Upper lobe of left lung (tissue), 4 donors: ENCODE data around the gene RSPRY1.
"Not testable (repeated sequence)": the region's sequence is repeated elsewhere in the genome, so short reads cannot be mapped to it uniquely, and the experiment has no call there.

ENCODE experiments used
- EP300 ChIP-seq, 4 donors: sonication (generic); formaldehyde crosslinking; IDR thresholded peaks; one replicate each; pipeline ENCODE4 v1.5.1; 2017; ENCODE audit warnings: antibody characterized with exemption in 4 of 4, control low read depth in 2 of 4
- TF ChIP-seq, protein P1 (sequence below), 6 experiments: fragments of 450-650 bp in 4 of 6; fragments of 200-600 bp in 2 of 6; sonication (generic) in 2 of 6; IDR thresholded peaks; one replicate each; pipeline ENCODE4 v1.5.1; 2016 to 2019; ENCODE audit warnings: antibody characterized with exemption in 6 of 6

GRCh38 chr16:57189527-57189926 is 3.4 kb downstream of the RSPRY1 start:
- TF ChIP-seq, protein P1, sequence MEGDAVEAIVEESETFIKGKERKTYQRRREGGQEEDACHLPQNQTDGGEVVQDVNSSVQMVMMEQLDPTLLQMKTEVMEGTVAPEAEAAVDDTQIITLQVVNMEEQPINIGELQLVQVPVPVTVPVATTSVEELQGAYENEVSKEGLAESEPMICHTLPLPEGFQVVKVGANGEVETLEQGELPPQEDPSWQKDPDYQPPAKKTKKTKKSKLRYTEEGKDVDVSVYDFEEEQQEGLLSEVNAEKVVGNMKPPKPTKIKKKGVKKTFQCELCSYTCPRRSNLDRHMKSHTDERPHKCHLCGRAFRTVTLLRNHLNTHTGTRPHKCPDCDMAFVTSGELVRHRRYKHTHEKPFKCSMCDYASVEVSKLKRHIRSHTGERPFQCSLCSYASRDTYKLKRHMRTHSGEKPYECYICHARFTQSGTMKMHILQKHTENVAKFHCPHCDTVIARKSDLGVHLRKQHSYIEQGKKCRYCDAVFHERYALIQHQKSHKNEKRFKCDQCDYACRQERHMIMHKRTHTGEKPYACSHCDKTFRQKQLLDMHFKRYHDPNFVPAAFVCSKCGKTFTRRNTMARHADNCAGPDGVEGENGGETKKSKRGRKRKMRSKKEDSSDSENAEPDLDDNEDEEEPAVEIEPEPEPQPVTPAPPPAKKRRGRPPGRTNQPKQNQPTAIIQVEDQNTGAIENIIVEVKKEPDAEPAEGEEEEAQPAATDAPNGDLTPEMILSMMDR (IDR thresholded peaks at IDR 0.05), result not testable (repeated sequence)
- not testable (repeated sequence) for TF ChIP-seq EP300 (IDR thresholded peaks at IDR 0.05)
